Thyroid gland (tissue), 4 donors: ENCODE data around the gene BHLHE41. TPM values are rescaled to one million over a fixed set of nuclear protein-coding genes. Genes with fewer than 3 reads are reported as not detected.

Source experiments
- DNase-seq, 2 donors: peaks; one replicate each; pipeline ENCODE4 v3.0.0-alpha.2; 2019
- H3K27ac ChIP-seq, 3 donors: fragments of 200-600 bp; sonication (generic); 1 replicate in 2 of 3; 2 replicates in 1 of 3; pipeline ENCODE4 v1.5.1; 2016 to 2019; ENCODE audit warnings: mild to moderate bottlenecking in 1 of 3, moderate library complexity in 1 of 3
- H3K27me3 ChIP-seq: fragments of 200-600 bp; sonication (generic); one replicate; pipeline ENCODE4 v1.5.1; 2019
- H3K36me3 ChIP-seq, 2 donors: fragments of 200-600 bp; sonication (generic); one replicate each; pipeline ENCODE4 v1.5.1; 2016 to 2019
- H3K4me1 ChIP-seq, 2 donors: fragments of 200-600 bp; sonication (generic); one replicate each; pipeline ENCODE4 v1.5.1; 2017 to 2019
- H3K4me3 ChIP-seq, 3 donors: fragments of 200-600 bp; sonication (generic); replicated peaks in 1 of 3; 1 replicate in 2 of 3; 2 replicates in 1 of 3; pipeline ENCODE4 v1.5.1; 2016; ENCODE audit warnings: mild to moderate bottlenecking in 1 of 3
- H3K9me3 ChIP-seq: fragments of 200-600 bp; sonication (generic); one replicate; pipeline ENCODE4 v1.5.1; 2017
- POLR2A ChIP-seq, 2 donors: fragments of 450-650 bp; IDR thresholded peaks; one replicate each; pipeline ENCODE4 v1.6.1; 2017; ENCODE audit warnings: antibody characterized with exemption in 2 of 2, mild to moderate bottlenecking in 2 of 2, moderate library complexity in 1 of 2
- WGBS, 2 donors: methylation state at CpG; one replicate each; pipeline ENCODE4 v1.1.5; 2017; 5-methylcytosine and 5-hydroxymethylcytosine counted together
- intact Hi-C: fragments of 100-400 bp; cut with DNase I; formaldehyde crosslinking; loops from one replicate; pipeline ENCODE4 v1.15.1; 2023
- total RNA-seq, 4 donors: library from RNA; depleted of rRNA; stranded (reverse); fragments of >200 nt; gene quantifications; one replicate each; pipeline ENCODE4 v1.2.3, GENCODE V29; 2016
- TF ChIP-seq, protein P1 (sequence below), 6 experiments: fragments of 200-600 bp in 3 of 6; fragments of 450-650 bp in 3 of 6; sonication (generic) in 3 of 6; IDR thresholded peaks; one replicate each; pipeline ENCODE4 v1.5.1; 2016 to 2019; ENCODE audit warnings: antibody characterized with exemption in 6 of 6, mild to moderate bottlenecking in 2 of 6, inconsistent platforms in 1 of 6, moderate library complexity in 1 of 6

Gene BHLHE41
- total RNA-seq, 4 donors from 2014 or later, result 32.6 to 67.4 (median 34.3) TPM

DNA sequence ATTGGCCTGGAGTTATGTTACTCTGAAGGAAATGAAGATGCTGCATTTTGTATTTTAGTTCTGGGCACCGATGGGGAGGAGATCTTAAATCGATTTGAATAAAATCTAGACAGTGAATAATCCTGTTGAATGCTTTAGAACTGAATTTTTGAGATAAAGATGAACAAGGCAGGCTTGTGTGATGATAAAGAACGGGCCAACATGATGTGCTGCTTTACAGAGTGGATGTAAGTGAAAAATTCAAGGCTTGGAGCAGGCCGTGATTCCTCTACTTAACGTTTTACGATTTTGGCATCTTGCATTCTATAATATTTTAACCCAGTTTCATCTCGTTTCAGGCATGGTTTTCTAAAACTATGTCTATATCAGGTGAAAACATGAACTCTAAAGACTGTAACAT lies 23.5 kb upstream of the BHLHE41 start:
- Histone ChIP-seq H3K4me3 (no peak overlapping the region), H3K27me3 (no peaks in the 10 kb centered on the region), H3K9me3 (no peaks in the 10 kb centered on the region), H3K27ac (no peak overlapping the region), H3K36me3 (no peaks in the 10 kb centered on the region), H3K4me1 (peaks cover 11 to 12% of the 10 kb centered on the region in 2 donors)
- intact Hi-C loops, result no loop called here
- TF ChIP-seq POLR2A (IDR thresholded peaks at IDR 0.05), result no peak
- TF ChIP-seq, protein P1, sequence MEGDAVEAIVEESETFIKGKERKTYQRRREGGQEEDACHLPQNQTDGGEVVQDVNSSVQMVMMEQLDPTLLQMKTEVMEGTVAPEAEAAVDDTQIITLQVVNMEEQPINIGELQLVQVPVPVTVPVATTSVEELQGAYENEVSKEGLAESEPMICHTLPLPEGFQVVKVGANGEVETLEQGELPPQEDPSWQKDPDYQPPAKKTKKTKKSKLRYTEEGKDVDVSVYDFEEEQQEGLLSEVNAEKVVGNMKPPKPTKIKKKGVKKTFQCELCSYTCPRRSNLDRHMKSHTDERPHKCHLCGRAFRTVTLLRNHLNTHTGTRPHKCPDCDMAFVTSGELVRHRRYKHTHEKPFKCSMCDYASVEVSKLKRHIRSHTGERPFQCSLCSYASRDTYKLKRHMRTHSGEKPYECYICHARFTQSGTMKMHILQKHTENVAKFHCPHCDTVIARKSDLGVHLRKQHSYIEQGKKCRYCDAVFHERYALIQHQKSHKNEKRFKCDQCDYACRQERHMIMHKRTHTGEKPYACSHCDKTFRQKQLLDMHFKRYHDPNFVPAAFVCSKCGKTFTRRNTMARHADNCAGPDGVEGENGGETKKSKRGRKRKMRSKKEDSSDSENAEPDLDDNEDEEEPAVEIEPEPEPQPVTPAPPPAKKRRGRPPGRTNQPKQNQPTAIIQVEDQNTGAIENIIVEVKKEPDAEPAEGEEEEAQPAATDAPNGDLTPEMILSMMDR (IDR thresholded peaks at IDR 0.05), result no peak
- 91 to 92% methylated on average over 7 of the region's 7 CpGs for WGBS, 2 donors
- DNase-seq, result no peak

DNA sequence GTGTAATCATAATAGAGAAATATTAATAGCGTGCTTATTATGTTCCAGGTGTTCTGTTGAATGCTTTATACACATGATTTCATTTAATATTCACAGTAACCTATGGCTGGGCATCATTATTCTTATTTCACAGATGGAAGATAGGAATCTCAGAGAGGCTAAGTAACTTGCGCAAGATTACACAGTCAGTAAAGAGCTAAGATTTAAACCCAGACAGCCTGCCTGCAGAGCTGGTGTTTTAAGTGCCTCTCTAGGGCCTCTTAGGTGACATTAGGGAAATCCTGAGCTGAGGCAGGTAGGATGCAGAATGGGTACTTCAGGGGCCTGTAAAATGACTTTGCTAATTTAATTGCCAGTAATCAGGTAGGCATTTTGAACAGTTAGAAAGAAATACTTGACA lies 18.5 kb upstream of the BHLHE41 start:
- Histone ChIP-seq H3K4me3 (no peak overlapping the region), H3K27me3 (no peaks in the 10 kb centered on the region), H3K27ac (no peak overlapping the region), H3K36me3 (no peaks in the 10 kb centered on the region), H3K9me3 (no peaks in the 10 kb centered on the region), H3K4me1 (no peaks in the 10 kb centered on the region)
- WGBS, 2 donors, result 48 to 67% methylated on average over 2 of the region's 2 CpGs
- TF ChIP-seq, protein P1 (IDR thresholded peaks at IDR 0.05), result no peak
- no peak for TF ChIP-seq POLR2A (IDR thresholded peaks at IDR 0.05)
- intact Hi-C loops, result no loop called here
- no peak for DNase-seq

DNA sequence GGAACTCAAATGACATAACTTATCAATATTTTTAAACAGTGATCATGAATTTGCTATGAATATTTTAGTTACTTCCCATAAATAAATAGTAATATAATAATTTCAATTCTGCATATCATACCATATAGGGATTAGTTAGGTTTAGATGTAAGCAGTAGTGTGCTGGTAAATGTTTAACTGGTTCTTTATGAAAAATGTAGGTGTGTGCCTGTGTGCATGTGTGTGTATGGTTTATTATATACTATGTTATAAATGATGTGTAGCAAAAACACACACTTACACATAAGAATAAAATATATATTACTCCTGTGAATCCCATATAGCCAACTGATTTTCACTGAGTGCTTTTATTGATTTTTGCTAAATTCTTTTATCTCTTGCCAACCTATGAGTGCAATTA lies 14.0 kb upstream of the BHLHE41 start:
- intact Hi-C loops, result no loop called here
- no peak overlapping the region for H3K27ac ChIP-seq
- H3K4me3 ChIP-seq, result no peak overlapping the region
- TF ChIP-seq POLR2A (IDR thresholded peaks at IDR 0.05), result no peak
- TF ChIP-seq, protein P1 (IDR thresholded peaks at IDR 0.05), result no peak
- no peaks in the 10 kb centered on the region for H3K9me3 ChIP-seq
- no peaks in the 10 kb centered on the region for H3K27me3 ChIP-seq
- peaks cover 18 to 22% of the 10 kb centered on the region in 2 donors for H3K4me1 ChIP-seq
- no peak for DNase-seq
- no peaks in the 10 kb centered on the region for H3K36me3 ChIP-seq

DNA sequence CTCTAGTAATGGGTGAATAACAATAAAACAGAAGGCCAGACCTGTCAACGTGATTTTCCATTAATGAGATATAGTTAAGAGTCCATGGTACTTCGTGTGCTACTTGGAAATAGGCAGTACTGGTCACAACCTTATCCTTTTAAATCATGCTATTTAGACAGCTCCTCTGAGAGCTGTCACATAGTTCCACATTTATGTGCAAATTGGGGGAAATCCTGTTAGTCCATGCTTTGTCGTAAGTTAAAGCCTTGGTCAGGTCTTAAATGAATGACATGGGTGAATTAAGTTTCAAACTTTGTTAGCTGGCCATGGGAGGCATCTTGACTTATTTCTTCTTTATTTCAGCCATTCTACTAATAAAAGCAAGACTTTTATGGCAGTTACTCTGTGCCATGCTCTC lies 11.9 kb upstream of the BHLHE41 start:
- H3K36me3 ChIP-seq, result no peaks in the 10 kb centered on the region
- peak overlapping the region in 2 of 3 donors; percentile 78 to 82 for H3K27ac ChIP-seq
- no peaks in the 10 kb centered on the region for H3K9me3 ChIP-seq
- no peak overlapping the region for H3K4me3 ChIP-seq
- DNase-seq, result no peak
- H3K4me1 ChIP-seq, result peaks cover 18 to 31% of the 10 kb centered on the region in 2 donors
- intact Hi-C loops, result no loop called here
- H3K27me3 ChIP-seq, result no peaks in the 10 kb centered on the region
- TF ChIP-seq POLR2A (IDR thresholded peaks at IDR 0.05), result no peak
- TF ChIP-seq, protein P1 (IDR thresholded peaks at IDR 0.05), result no peak
- WGBS, 2 donors, result 84 to 87% methylated on average over 3 of the region's 3 CpGs

DNA sequence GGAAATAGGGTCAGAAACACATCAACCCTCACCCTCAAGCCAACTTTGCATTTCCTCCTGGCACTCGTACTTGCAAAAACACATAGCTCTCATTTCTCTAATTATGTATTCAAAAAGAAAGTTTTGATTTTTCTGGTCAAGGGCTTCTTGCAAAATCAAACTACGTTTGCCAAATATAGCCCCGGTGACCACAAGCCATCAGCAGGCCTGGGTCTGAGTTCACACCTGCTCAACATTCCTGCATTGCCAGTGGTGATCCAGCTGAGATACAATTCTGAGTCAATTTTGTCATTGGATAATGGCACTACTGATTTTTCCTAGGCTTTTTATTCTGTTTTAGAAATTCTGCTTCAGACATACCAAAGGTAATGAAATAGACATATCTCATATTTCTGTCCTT lies 10.7 kb upstream of the BHLHE41 start:
- DNase-seq, result peak; percentile 30 to 34
- Histone ChIP-seq H3K4me3 (no peak overlapping the region), H3K27me3 (no peaks in the 10 kb centered on the region), H3K4me1 (peaks cover 18 to 31% of the 10 kb centered on the region in 2 donors), H3K36me3 (no peaks in the 10 kb centered on the region), H3K27ac (peak overlapping the region; percentile 76 to 82 (median 78)), H3K9me3 (no peaks in the 10 kb centered on the region)
- TF ChIP-seq, protein P1 (IDR thresholded peaks at IDR 0.05), result no peak
- no peak for TF ChIP-seq POLR2A (IDR thresholded peaks at IDR 0.05)
- intact Hi-C loops, result no loop called here
- WGBS, 2 donors, result 30 to 31% methylated on average over 3 of the region's 3 CpGs
